Lung (tissue), 12 donors: ENCODE data around the gene CCL1. TPM values are rescaled to one million over a fixed set of nuclear protein-coding genes. Genes with fewer than 3 reads are reported as not detected.

Experiments used
- ATAC-seq: fragments of 200-7000 bp; cut with Tn5 transposase; one replicate; pipeline ENCODE4 v1.9.1; 2020; ENCODE audit warnings: moderate number of reproducible peaks; ENCODE audit not compliant: insufficient read depth, low FRiP score
- DNase-seq, 3 donors: peaks; one replicate each; pipeline ENCODE4 v3.0.0-alpha.2; 2013 to 2017
- H3K27ac ChIP-seq, 2 donors: one replicate each; pipeline ENCODE4 v1.5.1; 2013; ENCODE audit warnings: mild to moderate bottlenecking in 2 of 2, moderate library complexity in 2 of 2, control low read depth in 1 of 2, inconsistent platforms in 1 of 2, low read depth in 1 of 2, low read length in 1 of 2
- H3K27me3 ChIP-seq, 3 donors: one replicate each; pipeline ENCODE4 v1.5.1; 2013; ENCODE audit warnings: low read length in 2 of 3; ENCODE audit not compliant: control insufficient read depth in 3 of 3, insufficient read depth in 3 of 3
- H3K36me3 ChIP-seq, 4 donors: one replicate each; pipeline ENCODE4 v1.5.1; 2013; ENCODE audit warnings: low read length in 4 of 4, mild to moderate bottlenecking in 1 of 4, moderate library complexity in 1 of 4; ENCODE audit not compliant: control insufficient read depth in 4 of 4, insufficient read depth in 4 of 4
- H3K4me1 ChIP-seq, 5 donors: one replicate each; pipeline ENCODE4 v1.5.1; 2013; ENCODE audit warnings: low read length in 5 of 5, mild to moderate bottlenecking in 2 of 5, moderate library complexity in 1 of 5; ENCODE audit not compliant: control insufficient read depth in 5 of 5, insufficient read depth in 5 of 5
- H3K4me3 ChIP-seq: one replicate; pipeline ENCODE4 v1.5.1; 2013; ENCODE audit warnings: mild to moderate bottlenecking, control low read depth, moderate library complexity
- H3K9ac ChIP-seq, 2 donors: one replicate each; pipeline ENCODE4 v1.5.1; 2013; ENCODE audit warnings: low read length in 2 of 2, control low read depth in 1 of 2; ENCODE audit not compliant: insufficient read depth in 1 of 2
- H3K9me3 ChIP-seq, 4 donors: one replicate each; pipeline ENCODE4 v1.5.1; 2013; ENCODE audit warnings: low read length in 3 of 4, mild to moderate bottlenecking in 1 of 4, moderate library complexity in 1 of 4; ENCODE audit not compliant: control insufficient read depth in 4 of 4, insufficient read depth in 3 of 4
- WGBS, 2 donors: extraction: QIAGEN DNeasy Blood & Tissue Kit; methylation state at CpG; one replicate each; pipeline ENCODE4 v1.1.7; 2013; 5-methylcytosine and 5-hydroxymethylcytosine counted together
- polyA plus RNA-seq, 2 donors: library from polyadenylated mRNA; stranded (reverse); fragments of 200-250 nt; gene quantifications; one replicate each; pipeline ENCODE4 v1.2.1, GENCODE V29; 2013
- total RNA-seq, 2 donors: library from RNA; depleted of rRNA in 1 of 2; stranded (reverse); fragments of >200 nt in 1 of 2; gene quantifications; one replicate each; pipeline ENCODE4 v1.2.1, GENCODE V29; 2014 to 2021
- TF ChIP-seq, protein P1 (sequence below): IDR thresholded peaks from 2 replicates; pipeline ENCODE4 v1.5.1; 2012; ENCODE audit warnings: mild to moderate bottlenecking; ENCODE audit errors: control extremely low read depth, extremely low read depth
- donor health status: control.
- donor health status: control.
- donor health status: Bipolar disorder and iron deficiency.
- donor health status: healthy.
- donor health status: DM: yes; HTN: yes; CAD: no.

The CCL1 gene
- total and polyA plus RNA-seq, 4 donors = 0.44 TPM; not detected in 3

DNA sequence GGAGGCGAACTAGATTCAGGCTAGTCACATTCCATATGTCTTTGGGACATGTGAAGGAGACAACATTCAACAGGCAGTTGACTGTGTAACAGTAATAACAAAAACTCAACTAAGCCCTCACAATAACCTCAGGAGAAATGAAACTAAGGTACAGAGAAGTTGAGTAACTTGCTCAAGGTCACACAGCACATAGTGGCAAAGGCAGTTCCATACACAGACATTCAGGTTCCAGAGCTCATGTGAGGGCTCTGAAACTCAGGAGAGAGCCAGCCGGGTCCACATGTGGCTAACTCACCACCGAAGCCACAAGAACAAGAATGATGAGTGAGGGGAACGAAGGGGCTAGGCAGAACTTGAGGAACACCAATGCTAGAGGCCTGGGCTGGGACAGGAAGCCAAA, 46.3 kb upstream of the CCL1 start:
- H3K27ac ChIP-seq = no peak overlapping the region
- no peaks in the 10 kb centered on the region for H3K36me3 ChIP-seq
- no peaks in the 10 kb centered on the region for H3K4me1 ChIP-seq
- peaks cover 0 to 2% (median 0%) of the 10 kb centered on the region in 4 donors for H3K9me3 ChIP-seq
- H3K27me3 ChIP-seq = peaks cover 0 to 39% (median 27%) of the 10 kb centered on the region in 3 donors
- H3K4me3 ChIP-seq = no peak overlapping the region
- no peak for DNase-seq
- 69 to 75% methylated on average over 4 of the region's 4 CpGs for WGBS, 2 donors
- TF ChIP-seq, protein P1, sequence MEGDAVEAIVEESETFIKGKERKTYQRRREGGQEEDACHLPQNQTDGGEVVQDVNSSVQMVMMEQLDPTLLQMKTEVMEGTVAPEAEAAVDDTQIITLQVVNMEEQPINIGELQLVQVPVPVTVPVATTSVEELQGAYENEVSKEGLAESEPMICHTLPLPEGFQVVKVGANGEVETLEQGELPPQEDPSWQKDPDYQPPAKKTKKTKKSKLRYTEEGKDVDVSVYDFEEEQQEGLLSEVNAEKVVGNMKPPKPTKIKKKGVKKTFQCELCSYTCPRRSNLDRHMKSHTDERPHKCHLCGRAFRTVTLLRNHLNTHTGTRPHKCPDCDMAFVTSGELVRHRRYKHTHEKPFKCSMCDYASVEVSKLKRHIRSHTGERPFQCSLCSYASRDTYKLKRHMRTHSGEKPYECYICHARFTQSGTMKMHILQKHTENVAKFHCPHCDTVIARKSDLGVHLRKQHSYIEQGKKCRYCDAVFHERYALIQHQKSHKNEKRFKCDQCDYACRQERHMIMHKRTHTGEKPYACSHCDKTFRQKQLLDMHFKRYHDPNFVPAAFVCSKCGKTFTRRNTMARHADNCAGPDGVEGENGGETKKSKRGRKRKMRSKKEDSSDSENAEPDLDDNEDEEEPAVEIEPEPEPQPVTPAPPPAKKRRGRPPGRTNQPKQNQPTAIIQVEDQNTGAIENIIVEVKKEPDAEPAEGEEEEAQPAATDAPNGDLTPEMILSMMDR = no peak
- no peak for ATAC-seq
- H3K9ac ChIP-seq = no peak overlapping the region

DNA sequence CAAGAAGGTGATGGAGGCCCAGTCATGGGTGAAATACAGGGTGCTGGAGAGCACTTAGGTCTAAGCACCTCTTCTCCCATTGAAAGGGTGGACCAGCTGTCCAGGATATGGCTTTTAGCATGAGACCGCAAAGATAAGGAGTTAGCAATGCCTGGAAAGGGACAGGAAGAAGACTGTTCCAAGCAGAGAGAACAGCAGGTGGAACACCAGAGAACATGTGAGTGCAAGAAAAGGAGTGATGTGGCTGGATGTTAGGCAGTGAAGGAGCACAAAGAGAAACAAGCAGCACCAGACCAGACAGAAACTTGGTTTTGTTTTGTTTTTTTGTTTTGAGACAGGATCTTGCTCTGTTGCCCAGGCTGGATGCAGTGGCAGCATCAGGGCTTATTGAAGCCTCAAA, 45.4 kb upstream of the CCL1 start:
- Histone ChIP-seq H3K27me3 (peaks cover 0 to 29% (median 27%) of the 10 kb centered on the region in 3 donors), H3K4me3 (no peak overlapping the region), H3K36me3 (no peaks in the 10 kb centered on the region), H3K27ac (no peak overlapping the region), H3K9me3 (peaks cover 0 to 2% (median 0%) of the 10 kb centered on the region in 4 donors), H3K4me1 (no peaks in the 10 kb centered on the region), H3K9ac (no peak overlapping the region)
- WGBS, 2 donors = 49 to 67% methylated on average over 1 of the region's 1 CpG
- no peak for DNase-seq
- TF ChIP-seq, protein P1 = no peak
- ATAC-seq = no peak

DNA sequence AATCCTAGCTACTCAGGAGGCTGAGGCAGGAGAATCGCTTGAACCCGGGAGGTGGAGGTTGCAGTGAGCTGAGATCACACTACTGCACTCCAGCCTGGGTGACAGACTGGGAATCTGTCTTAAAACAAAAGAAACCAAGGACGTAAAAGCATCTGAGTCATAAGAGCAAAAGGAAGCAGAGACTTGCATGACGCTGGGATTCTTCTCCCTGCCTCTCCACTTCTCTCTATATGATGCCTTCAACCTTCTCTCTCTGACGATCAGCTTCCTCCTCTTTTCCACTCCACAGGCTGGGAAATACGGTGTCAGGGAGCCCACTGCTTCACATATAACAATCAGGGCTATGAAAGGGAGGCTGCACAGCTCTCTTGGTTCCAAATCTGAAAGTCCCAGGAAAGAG, 43.2 kb upstream of the CCL1 start:
- WGBS, 2 donors = 75 to 84% methylated on average over 6 of the region's 6 CpGs
- peaks cover 0 to 2% (median 0%) of the 10 kb centered on the region in 4 donors for H3K9me3 ChIP-seq
- no peaks in the 10 kb centered on the region for H3K4me1 ChIP-seq
- no peak for DNase-seq
- no peak for ATAC-seq
- no peak overlapping the region for H3K9ac ChIP-seq
- no peaks in the 10 kb centered on the region for H3K36me3 ChIP-seq
- TF ChIP-seq, protein P1 = no peak
- peaks cover 0 to 23% (median 19%) of the 10 kb centered on the region in 3 donors for H3K27me3 ChIP-seq
- no peak overlapping the region for H3K4me3 ChIP-seq
- no peak overlapping the region for H3K27ac ChIP-seq

DNA sequence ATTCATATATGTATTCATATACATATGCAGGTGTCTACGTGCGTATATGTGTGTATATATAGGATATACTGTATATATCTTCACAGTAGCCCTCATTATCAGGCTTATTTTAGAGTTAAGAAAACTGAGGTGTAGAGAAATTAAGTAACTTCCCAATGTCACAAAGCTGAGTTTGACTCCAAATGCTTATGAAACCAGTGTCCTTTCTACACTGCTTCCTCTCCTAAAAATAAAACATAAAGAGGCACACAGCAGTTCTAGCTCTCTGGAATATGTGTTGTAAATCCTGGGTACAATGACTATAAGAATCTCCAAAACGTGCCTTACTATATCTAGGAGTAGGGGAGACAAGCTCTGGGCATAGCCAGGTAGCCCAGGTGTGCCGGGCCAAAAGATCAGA, 40.0 kb upstream of the CCL1 start:
- Histone ChIP-seq H3K4me1 (no peaks in the 10 kb centered on the region), H3K9me3 (no peaks in the 10 kb centered on the region), H3K27ac (no peak overlapping the region), H3K36me3 (no peaks in the 10 kb centered on the region), H3K27me3 (peaks cover 0 to 5% (median 0%) of the 10 kb centered on the region in 3 donors), H3K9ac (no peak overlapping the region), H3K4me3 (no peak overlapping the region)
- DNase-seq = no peak
- TF ChIP-seq, protein P1 = no peak
- no peak for ATAC-seq
- 51 to 67% methylated on average over 4 of the region's 4 CpGs for WGBS, 2 donors
